KMS-11 (cell line): Measurements from ENCODE around the gene SOCS2.
"Not testable (repeated sequence)": the region's sequence is repeated elsewhere in the genome, so short reads cannot be mapped to it uniquely, and the experiment has no call there.

Experiments
- H2AFZ ChIP-seq: fragments of 200-600 bp; sonication (generic); 2 replicates; pipeline ENCODE4 v1.6.1; 2016; ENCODE audit warnings: antibody characterized with exemption, mixed run types, low read depth
- H3K27ac ChIP-seq: fragments of 200-600 bp; sonication (generic); 2 replicates; pipeline ENCODE4 v1.6.1; 2016; ENCODE audit warnings: mild to moderate bottlenecking, mixed run types
- H3K27me3 ChIP-seq: fragments of 200-600 bp; sonication (generic); 2 replicates; pipeline ENCODE4 v1.6.1; 2017; ENCODE audit warnings: mild to moderate bottlenecking, low read depth, mixed run types, moderate library complexity; ENCODE audit not compliant: insufficient read depth
- H3K36me3 ChIP-seq: fragments of 200-600 bp; sonication (generic); 2 replicates; pipeline ENCODE4 v1.6.1; 2017; ENCODE audit warnings: mild to moderate bottlenecking, mixed run types; ENCODE audit not compliant: insufficient read depth
- H3K4me1 ChIP-seq: fragments of 200-600 bp; sonication (generic); 2 replicates; pipeline ENCODE4 v1.6.1; 2016; ENCODE audit warnings: mild to moderate bottlenecking, low read depth, mixed run types; ENCODE audit not compliant: poor library complexity, severe bottlenecking
- H3K4me2 ChIP-seq: fragments of 200-600 bp; sonication (generic); 2 replicates; pipeline ENCODE4 v1.7.0; 2016; ENCODE audit warnings: mild to moderate bottlenecking, mixed run types
- H3K4me3 ChIP-seq: fragments of 200-600 bp; sonication (generic); IDR thresholded peaks from 2 replicates; pipeline ENCODE4 v1.6.1; 2017; ENCODE audit warnings: low read depth, low read length, mixed read lengths; ENCODE audit not compliant: insufficient read depth
- H3K79me2 ChIP-seq: fragments of 200-600 bp; sonication (generic); 2 replicates; pipeline ENCODE4 v1.6.1; 2016; ENCODE audit warnings: low read depth, mixed run types; ENCODE audit not compliant: insufficient read depth
- H3K9ac ChIP-seq: fragments of 200-600 bp; sonication (generic); 2 replicates; pipeline ENCODE4 v1.6.1; 2016; ENCODE audit warnings: mild to moderate bottlenecking, mixed run types
- H4K20me1 ChIP-seq: fragments of 200-600 bp; sonication (generic); 2 replicates; pipeline ENCODE4 v1.6.1; 2016; ENCODE audit warnings: mild to moderate bottlenecking, mixed run types; ENCODE audit not compliant: insufficient read depth
- CTCF ChIP-seq: fragments of 200-600 bp; sonication (generic); conservative IDR thresholded peaks from 2 replicates; pipeline ENCODE4 v1.6.1; 2017; ENCODE audit warnings: low read depth, mild to moderate bottlenecking, antibody characterized with exemption, low read length, moderate library complexity, mixed read lengths

The SOCS2 gene

GRCh38 chr12:93549174-93549573 is 23.3 kb upstream of the SOCS2 start:
- H3K27ac ChIP-seq = no peak overlapping the region
- H3K4me3 ChIP-seq = no peak overlapping the region
- no peak overlapping the region for H3K9ac ChIP-seq
- no peak overlapping the region for H2AFZ ChIP-seq
- H3K4me2 ChIP-seq = no peak overlapping the region
- H3K27me3 ChIP-seq = no peaks in the 10 kb centered on the region
- no peaks in the 10 kb centered on the region for H3K36me3 ChIP-seq
- H4K20me1 ChIP-seq = no peaks in the 10 kb centered on the region
- no peaks in the 10 kb centered on the region for H3K4me1 ChIP-seq
- H3K79me2 ChIP-seq = no peaks in the 10 kb centered on the region
- TF ChIP-seq CTCF = no peak

GRCh38 chr12:93550748-93551611 is 21.5 kb upstream of the SOCS2 start:
- TF ChIP-seq CTCF = no peak
- H3K27ac ChIP-seq = no peak overlapping the region
- no peaks in the 10 kb centered on the region for H3K4me1 ChIP-seq
- H2AFZ ChIP-seq = no peak overlapping the region
- H4K20me1 ChIP-seq = no peaks in the 10 kb centered on the region
- no peak overlapping the region for H3K4me3 ChIP-seq
- H3K4me2 ChIP-seq = no peak overlapping the region
- no peak overlapping the region for H3K9ac ChIP-seq
- H3K27me3 ChIP-seq = no peaks in the 10 kb centered on the region
- no peaks in the 10 kb centered on the region for H3K36me3 ChIP-seq
- H3K79me2 ChIP-seq = no peaks in the 10 kb centered on the region

DNA sequence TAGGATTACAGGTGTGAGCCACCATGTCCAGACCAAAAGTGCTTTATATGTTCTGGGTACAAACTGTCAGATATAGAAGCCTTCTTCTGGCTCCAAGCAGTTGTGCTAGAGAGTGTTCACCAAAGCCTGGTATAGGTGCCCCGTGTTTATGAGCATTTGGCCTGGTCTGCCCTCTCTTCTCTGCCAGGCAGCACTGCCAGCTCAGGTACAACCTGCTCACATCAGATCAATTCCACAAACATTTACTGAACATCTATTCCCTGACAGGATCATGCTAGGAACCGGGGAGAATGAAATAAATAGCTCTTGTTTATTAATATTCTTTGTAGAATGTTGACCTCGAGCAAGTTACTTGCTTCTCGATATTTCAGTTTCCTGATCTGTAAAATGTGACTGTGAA is 20.0 kb upstream of the SOCS2 start:
- H3K27ac ChIP-seq = no peak overlapping the region
- H4K20me1 ChIP-seq = no peaks in the 10 kb centered on the region
- H3K4me3 ChIP-seq = no peak overlapping the region
- H2AFZ ChIP-seq = no peak overlapping the region
- H3K4me2 ChIP-seq = no peak overlapping the region
- no peaks in the 10 kb centered on the region for H3K27me3 ChIP-seq
- TF ChIP-seq CTCF = no peak
- no peaks in the 10 kb centered on the region for H3K36me3 ChIP-seq
- H3K4me1 ChIP-seq = no peaks in the 10 kb centered on the region
- H3K9ac ChIP-seq = no peak overlapping the region
- H3K79me2 ChIP-seq = no peaks in the 10 kb centered on the region

DNA sequence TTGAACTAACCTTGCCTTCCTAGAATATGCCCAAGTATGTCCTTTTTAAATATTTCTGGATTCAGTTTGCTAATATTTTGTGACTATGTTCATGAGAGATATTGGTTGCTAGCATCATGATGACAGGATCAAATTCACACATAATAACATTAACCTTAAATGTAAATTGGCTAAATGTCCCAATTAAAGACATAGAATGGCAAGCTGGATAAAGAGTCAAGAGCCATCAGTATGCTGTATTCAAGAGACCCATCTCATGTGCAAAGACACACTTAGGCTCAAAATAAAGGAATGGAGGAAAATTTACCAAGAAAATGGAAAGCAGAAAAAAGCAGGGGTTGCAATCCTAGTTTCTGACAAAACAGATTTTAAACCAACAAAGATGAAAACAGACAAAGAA is 14.6 kb upstream of the SOCS2 start:
- H3K27me3 ChIP-seq, H3K27ac ChIP-seq, H3K4me2 ChIP-seq, H3K4me1 ChIP-seq, H3K4me3 ChIP-seq, H3K36me3 ChIP-seq, H4K20me1 ChIP-seq, H3K79me2 ChIP-seq, H2AFZ ChIP-seq, H3K9ac ChIP-seq: not testable (repeated sequence)

DNA sequence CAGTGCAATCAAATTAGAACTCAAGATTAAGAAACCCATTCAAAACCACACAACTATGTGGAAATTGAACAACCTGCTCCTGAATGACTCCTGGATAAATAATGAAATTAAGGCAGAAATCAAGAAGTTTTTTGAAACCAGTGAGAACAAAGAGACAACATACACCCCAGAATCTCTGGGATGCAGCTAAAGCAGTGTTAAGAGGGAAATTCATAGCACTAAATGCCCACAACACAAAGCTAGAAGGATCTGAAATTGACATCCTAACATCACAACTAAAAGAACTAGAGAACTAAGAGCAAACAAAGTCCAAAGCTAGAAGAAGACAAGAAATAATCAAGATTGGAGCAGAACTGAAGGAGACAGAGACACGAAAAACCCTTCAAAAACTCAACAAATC is 13.8 kb upstream of the SOCS2 start:
- not testable (repeated sequence) for H3K27me3 ChIP-seq, H3K27ac ChIP-seq, H3K4me3 ChIP-seq, H3K4me1 ChIP-seq, H3K9ac ChIP-seq, H3K4me2 ChIP-seq, H3K36me3 ChIP-seq, H3K79me2 ChIP-seq, H4K20me1 ChIP-seq, H2AFZ ChIP-seq
